GM12878 (cell line): ENCODE data around the gene COL25A1. TPM values are rescaled to one million over a fixed set of nuclear protein-coding genes. Genes with fewer than 3 reads are reported as not detected.

Source experiments
- ATAC-seq: fragments of 200-7000 bp; cut with Tn5 transposase; 3 replicates; pipeline ENCODE4 v1.9.1; 2020; ENCODE audit warnings: mild to moderate bottlenecking, moderate library complexity
- BruUV-seq: library from RNA; stranded (reverse); fragments of 400-500 nt; replicated peaks from 2 replicates; lab custom pipeline; 2021; lab: Mats Ljungman, UMichigan
- CTCF ChIA-PET: fragments of 300-600 bp; sonication (Branson Sonifier 250); formaldehyde crosslinking; extraction: SDS; loops from one replicate; lab custom pipeline; 2021; ENCODE audit warnings: inconsistent platforms; lab: Yijun Ruan, JAX
- POLR2A ChIA-PET: fragments of 350-600 bp; formaldehyde crosslinking; extraction: SDS; loops from one replicate; lab custom pipeline; 2021; ENCODE audit warnings: inconsistent platforms; lab: Charles Lee
- RAD21 ChIA-PET: fragments of 300-600 bp; sonication (Branson Sonifier 250); formaldehyde crosslinking; loops from one replicate; lab custom pipeline; 2023; ENCODE audit warnings: antibody characterized with exemption; ENCODE audit not compliant: unreplicated experiment; lab: Charles Lee
- SMC1A ChIA-PET: fragments of 300-600 bp; sonication (Branson Sonifier 250); formaldehyde crosslinking; loops from one replicate; lab custom pipeline; 2023; ENCODE audit not compliant: unreplicated experiment, uncharacterized antibody; lab: Charles Lee
- DNase-seq: peaks from one replicate; pipeline ENCODE4 v3.0.0-alpha.2; 2011; ENCODE audit warnings: low read depth, low spot score
- FAIRE-seq: peaks from 3 replicates; lab custom pipeline; 2011; peaks lifted over from hg19 to GRCh38; lab: Jason Lieb, UNC
- H2AFZ ChIP-seq: 2 replicates; pipeline ENCODE4 v1.6.0; 2011; ENCODE audit warnings: low read depth, low read length, control low read depth; ENCODE audit not compliant: control insufficient read depth
- H3K27ac ChIP-seq: 2 replicates; pipeline ENCODE4 v1.5.1; 2011; ENCODE audit warnings: control low read depth; ENCODE audit not compliant: control insufficient read depth, insufficient read depth
- H3K27me3 ChIP-seq, 2 experiments: replicated peaks in 1 of 2; 2 replicates each; pipeline versions ENCODE4 v1.6.0 to v1.6.1; 2011; ENCODE audit warnings: low read length in 1 of 2; ENCODE audit not compliant: control insufficient read depth in 2 of 2, insufficient read depth in 2 of 2
- H3K36me3 ChIP-seq, 2 experiments: 2 replicates each; pipeline ENCODE4 v1.5.1; 2011; ENCODE audit warnings: low read length in 1 of 2; ENCODE audit not compliant: control insufficient read depth in 2 of 2, insufficient read depth in 2 of 2
- H3K4me1 ChIP-seq: 2 replicates; pipeline ENCODE4 v1.6.1; 2011; ENCODE audit warnings: mild to moderate bottlenecking, low read length, moderate library complexity, mixed read lengths; ENCODE audit not compliant: control insufficient read depth, insufficient read depth
- H3K4me2 ChIP-seq: 2 replicates; pipeline ENCODE4 v1.6.0; 2011; ENCODE audit warnings: control low read depth; ENCODE audit not compliant: control insufficient read depth, insufficient read depth
- H3K4me3 ChIP-seq: fragments of 200-600 bp; sonication (generic); 2 replicates; pipeline ENCODE4 v1.5.1; 2016
- H3K79me2 ChIP-seq: 2 replicates; pipeline ENCODE4 v1.6.0; 2011; ENCODE audit warnings: low read length; ENCODE audit not compliant: control insufficient read depth, insufficient read depth
- H3K9ac ChIP-seq: 2 replicates; pipeline ENCODE4 v1.8.0; 2011; ENCODE audit warnings: low read length, control low read depth, mixed read lengths; ENCODE audit not compliant: control insufficient read depth, insufficient read depth
- H3K9me3 ChIP-seq: replicated peaks from 3 replicates; pipeline ENCODE4 v1.5.1; 2011; ENCODE audit warnings: mild to moderate bottlenecking, low read length; ENCODE audit not compliant: control insufficient read depth, insufficient read depth
- H4K20me1 ChIP-seq: 2 replicates; pipeline ENCODE4 v1.6.0; 2011; ENCODE audit not compliant: control insufficient read depth, insufficient read depth
- CREM ChIP-seq: IDR thresholded peaks from 2 replicates; pipeline ENCODE4 v1.6.1; 2014; ENCODE audit warnings: antibody characterized with exemption, low read depth
- DPF2 ChIP-seq: fragments of 450-650 bp; IDR thresholded peaks from 2 replicates; pipeline ENCODE4 v1.6.1; 2017; ENCODE audit warnings: mild to moderate bottlenecking
- POLR2AphosphoS2 ChIP-seq: IDR thresholded peaks from 2 replicates; pipeline ENCODE4 v1.6.1; 2011; ENCODE audit warnings: low read depth, mild to moderate bottlenecking, low read length, improper control_type of control experiment, moderate library complexity
- ZBTB11 ChIP-seq: fragments of 450-650 bp; formaldehyde crosslinking; IDR thresholded peaks from 2 replicates; pipeline ENCODE4 v1.5.0; 2022; ENCODE audit warnings: mild to moderate bottlenecking, missing genetic modification characterization
- WGBS: methylation state at CpG from one replicate; pipeline ENCODE4 v1.1.6; 2016; ENCODE audit warnings: low lambda C conversion rate; ENCODE audit not compliant: insufficient replicate concordance, insufficient coverage; ENCODE audit errors: missing lambda C conversion rate; 5-methylcytosine and 5-hydroxymethylcytosine counted together
- in situ Hi-C: fragments of 300-500 bp; cut with MboI; formaldehyde crosslinking; loops from 9 replicates; pipeline ENCODE4 v1.14.3; 2018; ENCODE audit warnings: mixed read lengths
- intact Hi-C: fragments of 100-400 bp; cut with micrococcal nuclease; formaldehyde crosslinking; loops from one replicate; pipeline ENCODE4 v1.14.2; 2022; ENCODE audit not compliant: unreplicated experiment
- polyA plus RNA-seq, 11 experiments: library from polyadenylated mRNA; depleted of rRNA in 4 of 11; unstranded in 6 of 11; stranded (reverse) in 5 of 11; fragments of >200 nt; fragmentation: Nextera tagmentation in 4 of 11; fragmentation: Illumina TruSeq in 1 of 11; extraction: Ambion mirVana in 4 of 11; extraction: Trizol in 1 of 11; gene quantifications; 1 replicate in 1 of 11; 2 replicates in 10 of 11; pipeline versions ENCODE4 v1.2.1 to v1.2.3, GENCODE V29; 2011 to 2016; ENCODE audit warnings: inconsistent platforms in 2 of 11, missing spikeins in 2 of 11, low read depth in 1 of 11
- total RNA-seq, 4 experiments: library from RNA; depleted of rRNA in 3 of 4; stranded (reverse); fragments of >200 nt in 3 of 4; fragmentation: Illumina TruSeq in 1 of 4; extraction: Trizol in 1 of 4; gene quantifications; 2 replicates each; pipeline versions ENCODE4 v1.2.1 to v1.2.3, GENCODE V29; 2013 to 2021
- TF ChIP-seq, protein P1 (sequence below): fragments of 450-650 bp; IDR thresholded peaks from 2 replicates; pipeline ENCODE4 v1.6.1; 2016; ENCODE audit warnings: mild to moderate bottlenecking, moderate library complexity, borderline replicate concordance

COL25A1 gene
- total and polyA plus RNA-seq, 10 of the 15 experiments (the other 5 are each of a cell fraction or from before 2014, with no cell fraction given), result 0.01 to 0.26 (median 0.12) TPM; not detected in 6

DNA sequence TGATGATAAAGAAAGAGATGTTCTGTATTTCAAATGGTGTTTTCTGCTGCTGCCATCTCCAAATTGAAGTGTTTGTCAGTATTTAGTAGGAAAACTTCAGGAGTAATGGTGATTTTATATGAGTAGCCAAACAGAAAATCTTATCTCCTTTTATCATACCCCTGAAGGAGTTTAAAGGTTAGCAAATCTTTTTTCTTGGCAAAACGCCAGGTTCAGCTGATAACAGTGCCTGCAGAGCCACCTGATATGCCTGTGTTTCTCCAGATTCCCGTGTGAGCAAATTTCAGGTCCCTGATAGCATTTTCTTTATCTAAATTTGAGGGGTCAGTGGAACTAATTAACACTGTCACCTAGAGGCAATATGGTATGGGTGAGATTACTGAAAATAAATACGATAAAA lies 473.8 kb downstream of the COL25A1 start:
- H3K9ac ChIP-seq, result no peak overlapping the region
- BruUV-seq, result no TSS peak
- H3K27me3 ChIP-seq, result no peaks in the 10 kb centered on the region
- no peaks in the 10 kb centered on the region for H3K79me2 ChIP-seq
- no peak for TF ChIP-seq ZBTB11 (CRISPR knock-in tag)
- no peak for TF ChIP-seq POLR2AphosphoS2
- no peak for TF ChIP-seq DPF2
- TF ChIP-seq, protein P1, sequence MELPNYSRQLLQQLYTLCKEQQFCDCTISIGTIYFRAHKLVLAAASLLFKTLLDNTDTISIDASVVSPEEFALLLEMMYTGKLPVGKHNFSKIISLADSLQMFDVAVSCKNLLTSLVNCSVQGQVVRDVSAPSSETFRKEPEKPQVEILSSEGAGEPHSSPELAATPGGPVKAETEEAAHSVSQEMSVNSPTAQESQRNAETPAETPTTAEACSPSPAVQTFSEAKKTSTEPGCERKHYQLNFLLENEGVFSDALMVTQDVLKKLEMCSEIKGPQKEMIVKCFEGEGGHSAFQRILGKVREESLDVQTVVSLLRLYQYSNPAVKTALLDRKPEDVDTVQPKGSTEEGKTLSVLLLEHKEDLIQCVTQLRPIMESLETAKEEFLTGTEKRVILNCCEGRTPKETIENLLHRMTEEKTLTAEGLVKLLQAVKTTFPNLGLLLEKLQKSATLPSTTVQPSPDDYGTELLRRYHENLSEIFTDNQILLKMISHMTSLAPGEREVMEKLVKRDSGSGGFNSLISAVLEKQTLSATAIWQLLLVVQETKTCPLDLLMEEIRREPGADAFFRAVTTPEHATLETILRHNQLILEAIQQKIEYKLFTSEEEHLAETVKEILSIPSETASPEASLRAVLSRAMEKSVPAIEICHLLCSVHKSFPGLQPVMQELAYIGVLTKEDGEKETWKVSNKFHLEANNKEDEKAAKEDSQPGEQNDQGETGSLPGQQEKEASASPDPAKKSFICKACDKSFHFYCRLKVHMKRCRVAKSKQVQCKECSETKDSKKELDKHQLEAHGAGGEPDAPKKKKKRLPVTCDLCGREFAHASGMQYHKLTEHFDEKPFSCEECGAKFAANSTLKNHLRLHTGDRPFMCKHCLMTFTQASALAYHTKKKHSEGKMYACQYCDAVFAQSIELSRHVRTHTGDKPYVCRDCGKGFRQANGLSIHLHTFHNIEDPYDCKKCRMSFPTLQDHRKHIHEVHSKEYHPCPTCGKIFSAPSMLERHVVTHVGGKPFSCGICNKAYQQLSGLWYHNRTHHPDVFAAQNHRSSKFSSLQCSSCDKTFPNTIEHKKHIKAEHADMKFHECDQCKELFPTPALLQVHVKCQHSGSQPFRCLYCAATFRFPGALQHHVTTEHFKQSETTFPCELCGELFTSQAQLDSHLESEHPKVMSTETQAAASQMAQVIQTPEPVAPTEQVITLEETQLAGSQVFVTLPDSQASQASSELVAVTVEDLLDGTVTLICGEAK, result no peak
- TF ChIP-seq CREM, result no peak
- POLR2A ChIA-PET, result no interaction called here
- no peaks in the 10 kb centered on the region for H3K36me3 ChIP-seq
- no peaks in the 10 kb centered on the region for H4K20me1 ChIP-seq
- no peak overlapping the region for H2AFZ ChIP-seq
- no peak overlapping the region for H3K4me2 ChIP-seq
- no peak for FAIRE-seq
- in situ Hi-C loops (no loop called here), intact Hi-C loops (no loop called here)
- no peak overlapping the region for H3K4me3 ChIP-seq
- WGBS, result 12% methylated on average over 3 of the region's 3 CpGs
- H3K27ac ChIP-seq, result no peak overlapping the region
- no peaks in the 10 kb centered on the region for H3K9me3 ChIP-seq
- SMC1A ChIA-PET, result no interaction called here
- H3K4me1 ChIP-seq, result no peaks in the 10 kb centered on the region
- RAD21 ChIA-PET, result no interaction called here
- CTCF ChIA-PET, result no interaction called here
- ATAC-seq, result no peak
- no peak for DNase-seq
